ENCODE measurements around the gene HIF1A.
"Not testable (repeated sequence)": the region's sequence is repeated elsewhere in the genome, so short reads cannot be mapped to it uniquely, and the experiment has no call there.

Gene HIF1A

DNA sequence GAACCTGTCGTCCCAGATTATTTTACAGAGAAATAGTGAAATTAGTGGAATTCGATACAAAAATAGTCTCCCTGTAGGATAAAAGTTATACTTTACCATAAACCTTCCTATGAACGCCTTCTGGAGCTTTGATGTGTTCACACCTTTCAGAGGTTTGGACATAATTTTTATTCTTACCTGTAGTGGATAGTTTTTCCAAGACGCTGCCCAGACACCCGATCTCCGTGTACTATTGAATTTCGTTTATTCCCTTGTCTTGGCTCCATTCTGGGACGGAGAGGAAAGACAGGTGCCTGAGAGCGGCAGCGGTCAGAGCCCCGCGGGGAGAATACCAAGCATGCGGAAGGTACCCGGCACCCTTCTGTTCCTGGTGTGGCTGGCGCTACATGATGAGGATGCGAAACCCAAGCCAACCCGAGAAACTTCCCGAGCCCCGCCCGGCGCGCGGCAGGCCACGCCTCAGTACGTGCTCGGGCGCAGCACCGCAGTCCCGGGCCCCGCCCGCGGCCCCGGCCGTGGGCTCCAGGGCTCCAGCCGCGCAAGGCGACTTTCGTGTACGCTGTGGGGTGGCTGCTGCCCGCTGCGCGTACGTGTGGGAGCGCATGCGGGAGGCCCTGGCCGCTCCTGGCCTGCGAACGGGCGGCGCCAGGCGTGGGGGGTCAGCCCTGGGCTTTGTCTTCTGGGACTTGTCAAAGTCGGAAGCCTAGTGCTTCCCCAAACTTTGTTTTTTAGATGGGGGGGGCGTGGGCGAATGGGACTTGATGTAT, 55.6 kb downstream of the HIF1A start:
- H3K4me3 ChIP-seq (ENCODE audit: low read depth, low read length), result peak overlapping the region; percentile 63
- peak; percentile 64 for DNase-seq (ENCODE audit: low read depth)
- TF ChIP-seq, protein P1, sequence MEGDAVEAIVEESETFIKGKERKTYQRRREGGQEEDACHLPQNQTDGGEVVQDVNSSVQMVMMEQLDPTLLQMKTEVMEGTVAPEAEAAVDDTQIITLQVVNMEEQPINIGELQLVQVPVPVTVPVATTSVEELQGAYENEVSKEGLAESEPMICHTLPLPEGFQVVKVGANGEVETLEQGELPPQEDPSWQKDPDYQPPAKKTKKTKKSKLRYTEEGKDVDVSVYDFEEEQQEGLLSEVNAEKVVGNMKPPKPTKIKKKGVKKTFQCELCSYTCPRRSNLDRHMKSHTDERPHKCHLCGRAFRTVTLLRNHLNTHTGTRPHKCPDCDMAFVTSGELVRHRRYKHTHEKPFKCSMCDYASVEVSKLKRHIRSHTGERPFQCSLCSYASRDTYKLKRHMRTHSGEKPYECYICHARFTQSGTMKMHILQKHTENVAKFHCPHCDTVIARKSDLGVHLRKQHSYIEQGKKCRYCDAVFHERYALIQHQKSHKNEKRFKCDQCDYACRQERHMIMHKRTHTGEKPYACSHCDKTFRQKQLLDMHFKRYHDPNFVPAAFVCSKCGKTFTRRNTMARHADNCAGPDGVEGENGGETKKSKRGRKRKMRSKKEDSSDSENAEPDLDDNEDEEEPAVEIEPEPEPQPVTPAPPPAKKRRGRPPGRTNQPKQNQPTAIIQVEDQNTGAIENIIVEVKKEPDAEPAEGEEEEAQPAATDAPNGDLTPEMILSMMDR (IDR thresholded peaks at IDR 0.05; ENCODE audit: control insufficient read depth, extremely low read depth, insufficient read depth), result no peak

DNA sequence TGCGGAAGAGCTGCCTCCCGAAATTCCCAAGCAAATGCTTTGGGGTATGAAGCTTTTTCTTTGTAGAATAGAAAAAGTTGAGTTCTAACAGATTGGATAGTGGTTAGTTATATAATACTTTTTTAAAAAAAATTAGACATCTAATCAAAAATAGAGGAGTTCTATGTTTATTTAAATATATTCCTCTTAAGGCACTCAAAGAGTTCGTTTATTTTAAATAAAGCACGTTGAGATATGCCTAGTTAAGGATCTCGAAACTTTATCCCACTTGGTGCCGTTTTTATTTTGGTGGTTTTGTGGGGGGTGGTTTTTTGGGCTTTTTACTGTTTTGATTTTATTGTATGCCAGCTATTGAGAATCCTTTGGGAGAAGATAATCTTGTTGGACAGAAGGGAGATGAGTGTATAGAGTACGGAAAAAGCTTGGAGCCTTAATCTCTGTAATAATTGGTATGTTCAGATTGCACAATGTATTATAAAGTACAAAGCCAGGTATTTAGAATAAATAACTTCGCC, 56.2 kb downstream of the HIF1A start:
- DNase-seq (ENCODE audit: low read depth), result no peak
- peak overlapping the region; percentile 63 for H3K4me3 ChIP-seq (ENCODE audit: low read depth, low read length)
- TF ChIP-seq, protein P1 (IDR thresholded peaks at IDR 0.05; ENCODE audit: control insufficient read depth, extremely low read depth, insufficient read depth), result no peak

DNA sequence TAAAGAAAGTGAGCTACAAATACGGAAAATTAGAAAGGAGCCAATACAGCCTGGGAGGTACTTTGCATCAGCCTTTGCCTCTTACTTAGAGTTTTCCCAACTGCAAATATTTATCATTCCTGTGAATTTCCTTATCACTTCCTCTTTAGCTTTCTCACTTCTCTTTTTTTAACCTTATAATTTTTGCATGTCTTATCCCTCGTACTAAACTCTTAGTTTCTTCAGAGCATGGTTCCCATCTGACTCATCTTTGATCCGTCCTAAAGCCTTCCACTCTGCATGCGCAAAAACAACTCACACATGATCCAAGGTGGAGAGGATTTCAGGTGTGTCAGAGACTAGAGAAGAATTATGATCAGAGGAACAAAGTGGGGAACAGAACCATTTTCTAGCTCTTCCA, 57.3 kb downstream of the HIF1A start:
- no peak overlapping the region for H3K4me3 ChIP-seq (ENCODE audit: low read depth, low read length)
- TF ChIP-seq, protein P1 (IDR thresholded peaks at IDR 0.05; ENCODE audit: control insufficient read depth, extremely low read depth, insufficient read depth), result no peak
- no peak for DNase-seq (ENCODE audit: low read depth)

DNA sequence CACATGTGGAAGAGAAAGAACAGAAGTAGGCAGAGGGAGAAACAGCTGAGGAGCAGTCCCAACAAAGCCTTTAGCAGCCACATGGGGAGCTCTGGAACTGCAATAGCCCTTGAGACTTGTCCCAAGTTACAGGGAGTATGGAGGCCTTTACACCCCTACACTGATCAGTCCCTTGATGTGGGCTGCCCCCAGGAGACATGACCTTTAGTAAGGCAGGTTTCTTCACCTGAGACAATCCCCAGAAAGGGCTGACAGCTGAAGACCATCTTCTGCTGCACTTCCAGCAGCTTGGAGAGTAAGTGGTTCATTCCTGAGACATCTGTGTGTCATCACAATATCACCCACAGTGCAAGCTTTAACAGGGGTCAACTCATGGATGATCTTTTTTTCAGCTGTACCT, 58.3 kb downstream of the HIF1A start:
- TF ChIP-seq, protein P1 (IDR thresholded peaks at IDR 0.05; ENCODE audit: control insufficient read depth, extremely low read depth, insufficient read depth), result no peak
- DNase-seq (ENCODE audit: low read depth), result no peak
- H3K4me3 ChIP-seq (ENCODE audit: low read depth, low read length), result no peak overlapping the region

DNA sequence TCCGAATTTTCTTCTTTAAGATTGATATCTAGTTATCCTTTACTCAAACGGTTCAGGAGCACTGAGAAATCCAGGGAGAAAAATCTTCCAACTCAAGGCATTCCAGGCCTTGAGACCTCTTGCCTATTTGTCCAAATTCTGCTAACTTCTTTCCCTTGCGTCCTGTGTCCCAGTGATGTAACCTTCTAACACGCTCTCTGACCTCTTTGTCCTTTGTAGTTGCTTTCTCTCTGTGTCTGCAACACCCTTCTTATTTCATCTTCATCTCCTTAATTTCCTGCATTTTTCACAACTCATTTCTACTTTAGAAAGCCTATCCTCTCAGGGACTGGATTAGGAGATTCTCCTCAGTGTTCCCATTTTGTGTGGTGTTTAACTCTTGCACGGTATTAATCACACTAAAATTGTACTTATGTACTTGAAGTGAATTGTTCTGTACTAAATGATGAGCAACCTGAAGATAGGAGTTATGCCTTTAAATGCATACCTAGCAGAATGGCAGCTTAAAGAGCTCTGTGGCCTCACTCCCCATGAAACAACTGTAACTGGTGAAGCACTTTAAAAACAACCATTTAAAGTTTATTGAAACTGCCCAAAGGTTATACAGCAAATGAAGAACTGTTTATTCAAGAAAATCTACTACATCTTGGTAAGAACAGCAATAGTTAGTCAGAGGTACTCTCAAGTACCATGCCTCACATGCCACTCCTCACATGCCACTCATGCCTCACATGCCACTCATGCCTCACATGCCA, 59.5 kb downstream of the HIF1A start:
- DNase-seq (ENCODE audit: low read depth), result no peak
- TF ChIP-seq, protein P1 (IDR thresholded peaks at IDR 0.05; ENCODE audit: control insufficient read depth, extremely low read depth, insufficient read depth), result no peak
- H3K4me3 ChIP-seq (ENCODE audit: low read depth, low read length), result no peak overlapping the region

DNA sequence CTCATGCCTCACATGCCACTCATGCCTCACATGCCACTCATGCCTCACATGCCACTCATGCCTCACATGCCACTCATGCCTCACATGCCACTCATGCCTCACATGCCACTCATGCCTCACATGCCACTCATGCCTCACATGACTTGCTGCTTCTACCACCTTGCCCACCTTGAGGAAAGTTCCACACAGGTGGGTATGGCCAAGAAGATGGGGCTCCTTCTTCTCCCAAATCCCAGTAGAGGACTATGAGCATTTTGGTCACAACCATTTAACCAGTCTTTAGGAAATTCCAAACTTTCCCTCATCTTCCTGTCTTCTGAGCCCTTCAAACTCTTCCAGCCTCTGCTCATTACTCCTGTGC, 60.0 kb downstream of the HIF1A start:
- not testable (repeated sequence) for H3K4me3 ChIP-seq (ENCODE audit: low read depth, low read length); DNase-seq (ENCODE audit: low read depth)

DNA sequence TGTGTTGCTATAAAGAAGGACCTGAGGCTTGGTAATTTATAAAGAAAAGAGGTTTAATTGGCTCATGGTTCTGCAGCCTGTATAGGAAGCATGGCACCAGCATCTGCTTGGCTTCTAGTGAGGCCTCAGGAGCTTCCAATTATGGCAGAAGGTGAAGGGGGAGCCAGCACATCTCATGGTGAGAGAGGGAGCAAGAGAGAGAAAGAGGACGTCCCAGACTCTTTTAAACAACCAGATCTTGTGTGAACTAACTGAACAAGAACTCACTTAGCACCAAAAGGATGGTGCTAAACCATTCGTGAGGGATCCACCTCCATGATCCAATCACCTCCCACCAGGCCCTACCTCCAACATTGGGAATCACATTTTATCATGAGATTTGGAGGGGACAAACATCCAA, 60.8 kb downstream of the HIF1A start:
- no peak for DNase-seq (ENCODE audit: low read depth)
- TF ChIP-seq, protein P1 (IDR thresholded peaks at IDR 0.05; ENCODE audit: control insufficient read depth, extremely low read depth, insufficient read depth), result no peak
- no peak overlapping the region for H3K4me3 ChIP-seq (ENCODE audit: low read depth, low read length)
